NCI-H2029 (cell line): Measurements from ENCODE around the gene LIN7C.
A peak's percentile ranks its signal among the peaks of the same experiment; 100 is the strongest.

Experiments
- DNase-seq: peaks from one replicate; lab custom pipeline; 2025; lab: John Stamatoyannopoulos, UW

LIN7C gene

GRCh38 chr11:27507557-27508322 lies 1.2 kb upstream of the LIN7C start:
- DNase-seq, result no peak

- DNase-seq, result no peak
These were observed 788 bp downstream of the LIN7C start for GRCh38 chr11:27505781-27506180.

- no peak for DNase-seq
These were observed 2.4 kb downstream of the LIN7C start for GRCh38 chr11:27504205-27504604.

- DNase-seq, result no peak
These were observed 5.5 kb downstream of the LIN7C start for GRCh38 chr11:27501100-27501499.

GRCh38 chr11:27497911-27498310 lies 8.7 kb downstream of the LIN7C start:
- no peak for DNase-seq

- no peak for DNase-seq
These were observed 9.2 kb downstream of the LIN7C start for GRCh38 chr11:27497284-27497866.

GRCh38 chr11:27496461-27496860 lies 10.1 kb downstream of the LIN7C start:
- DNase-seq, result no peak

- no peak for DNase-seq
These were observed 10.8 kb downstream of the LIN7C start for GRCh38 chr11:27495710-27496300.

GRCh38 chr11:27489092-27489491 lies 17.5 kb downstream of the LIN7C start:
- DNase-seq, result no peak

GRCh38 chr11:27487706-27488105 lies 18.9 kb downstream of the LIN7C start:
- DNase-seq, result no peak

- DNase-seq, result peak; percentile 32
These were observed 20.4 kb downstream of the LIN7C start for GRCh38 chr11:27485930-27486773.

- DNase-seq, result no peak
These were observed 23.8 kb downstream of the LIN7C start for GRCh38 chr11:27482793-27483192.

- DNase-seq, result no peak
These were observed 24.6 kb downstream of the LIN7C start for GRCh38 chr11:27481992-27482391.

- no peak for DNase-seq
These were observed 28.7 kb downstream of the LIN7C start for GRCh38 chr11:27477831-27478230.

- no peak for DNase-seq
These were observed 29.3 kb downstream of the LIN7C start for GRCh38 chr11:27477243-27477642.

- DNase-seq, result no peak
These were observed 30.9 kb downstream of the LIN7C start for GRCh38 chr11:27475622-27476021.

GRCh38 chr11:27473017-27473406 lies 33.6 kb downstream of the LIN7C start:
- no peak for DNase-seq

- DNase-seq, result peak; percentile 93
These were observed 34.1 kb downstream of the LIN7C start, which contains the start of gene LGR4 for GRCh38 chr11:27472398-27473016. LGR4 (minus strand) TSS chr11:27472790; CDS start chr11:27472302, 488 bp downstream.

GRCh38 chr11:27471589-27472397 lies 34.8 kb downstream of the LIN7C start:
- peak; percentile 15 for DNase-seq

GRCh38 chr11:27470826-27471588 lies 35.6 kb downstream of the LIN7C start:
- DNase-seq, result no peak
